PFSK-1 (cell line): ENCODE measurements around the gene MEP1A.

Source experiments
- FOXP2 ChIP-seq: optimal IDR thresholded peaks from 2 replicates; pipeline ENCODE3; 2011; ENCODE audit warnings: borderline replicate concordance, control low read depth, inconsistent platforms; ENCODE audit not compliant: insufficient read depth; ENCODE audit errors: extremely low read length, extremely low read depth
- POLR2AphosphoS5 ChIP-seq: IDR thresholded peaks from 2 replicates; pipeline ENCODE4 v1.6.1; 2012; ENCODE audit warnings: low read depth, mild to moderate bottlenecking, control low read depth, low read length, moderate library complexity
- SIN3A ChIP-seq: IDR thresholded peaks from 2 replicates; pipeline ENCODE4 v1.6.1; 2012; ENCODE audit warnings: mild to moderate bottlenecking, low read length, moderate library complexity, borderline replicate concordance; ENCODE audit not compliant: insufficient read depth
- TAF1 ChIP-seq: IDR thresholded peaks from 2 replicates; pipeline ENCODE4 v1.6.1; 2012; ENCODE audit warnings: low read length, control low read depth, borderline replicate concordance; ENCODE audit not compliant: insufficient read depth
- TF ChIP-seq, protein P1 (sequence below), 2 experiments: IDR thresholded peaks; 2 replicates each; pipeline versions ENCODE4 v1.6.1 to v1.8.0; 2011 to 2012; ENCODE audit warnings: low read depth in 2 of 2, low read length in 2 of 2, control low read depth in 1 of 2, inconsistent platforms in 1 of 2, mild to moderate bottlenecking in 1 of 2, moderate library complexity in 1 of 2; ENCODE audit not compliant: insufficient read depth in 1 of 2

MEP1A gene

DNA sequence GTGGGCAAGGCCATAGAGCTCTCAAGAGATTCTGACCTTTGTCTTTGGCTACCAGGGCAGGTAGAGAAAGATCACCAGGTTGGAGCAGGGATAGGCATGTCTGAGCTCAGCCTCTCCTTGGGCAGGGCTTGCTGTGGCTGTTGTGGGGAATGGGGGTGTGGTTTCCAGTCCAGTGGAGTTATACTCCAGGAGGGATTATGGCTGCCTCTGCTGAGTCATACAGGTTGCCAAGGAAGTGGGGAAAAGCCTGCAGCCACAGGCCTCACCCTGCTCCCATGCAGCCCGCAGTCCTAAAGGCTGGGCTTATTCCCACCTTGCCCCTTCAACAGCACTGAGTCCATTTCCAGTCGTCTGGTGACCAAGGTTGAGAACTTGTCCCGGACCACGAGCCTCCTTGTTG lies 21.9 kb downstream of the MEP1A start:
- TF ChIP-seq, protein P1, sequence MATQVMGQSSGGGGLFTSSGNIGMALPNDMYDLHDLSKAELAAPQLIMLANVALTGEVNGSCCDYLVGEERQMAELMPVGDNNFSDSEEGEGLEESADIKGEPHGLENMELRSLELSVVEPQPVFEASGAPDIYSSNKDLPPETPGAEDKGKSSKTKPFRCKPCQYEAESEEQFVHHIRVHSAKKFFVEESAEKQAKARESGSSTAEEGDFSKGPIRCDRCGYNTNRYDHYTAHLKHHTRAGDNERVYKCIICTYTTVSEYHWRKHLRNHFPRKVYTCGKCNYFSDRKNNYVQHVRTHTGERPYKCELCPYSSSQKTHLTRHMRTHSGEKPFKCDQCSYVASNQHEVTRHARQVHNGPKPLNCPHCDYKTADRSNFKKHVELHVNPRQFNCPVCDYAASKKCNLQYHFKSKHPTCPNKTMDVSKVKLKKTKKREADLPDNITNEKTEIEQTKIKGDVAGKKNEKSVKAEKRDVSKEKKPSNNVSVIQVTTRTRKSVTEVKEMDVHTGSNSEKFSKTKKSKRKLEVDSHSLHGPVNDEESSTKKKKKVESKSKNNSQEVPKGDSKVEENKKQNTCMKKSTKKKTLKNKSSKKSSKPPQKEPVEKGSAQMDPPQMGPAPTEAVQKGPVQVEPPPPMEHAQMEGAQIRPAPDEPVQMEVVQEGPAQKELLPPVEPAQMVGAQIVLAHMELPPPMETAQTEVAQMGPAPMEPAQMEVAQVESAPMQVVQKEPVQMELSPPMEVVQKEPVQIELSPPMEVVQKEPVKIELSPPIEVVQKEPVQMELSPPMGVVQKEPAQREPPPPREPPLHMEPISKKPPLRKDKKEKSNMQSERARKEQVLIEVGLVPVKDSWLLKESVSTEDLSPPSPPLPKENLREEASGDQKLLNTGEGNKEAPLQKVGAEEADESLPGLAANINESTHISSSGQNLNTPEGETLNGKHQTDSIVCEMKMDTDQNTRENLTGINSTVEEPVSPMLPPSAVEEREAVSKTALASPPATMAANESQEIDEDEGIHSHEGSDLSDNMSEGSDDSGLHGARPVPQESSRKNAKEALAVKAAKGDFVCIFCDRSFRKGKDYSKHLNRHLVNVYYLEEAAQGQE (IDR thresholded peaks at IDR 0.05; ENCODE audit: insufficient read depth in 1 of 2, low read depth in 2 of 2, low read length in 2 of 2), result no peak
- TF ChIP-seq TAF1 (no peak), FOXP2 (no peak), POLR2AphosphoS5 (no peak), SIN3A (no peak)

DNA sequence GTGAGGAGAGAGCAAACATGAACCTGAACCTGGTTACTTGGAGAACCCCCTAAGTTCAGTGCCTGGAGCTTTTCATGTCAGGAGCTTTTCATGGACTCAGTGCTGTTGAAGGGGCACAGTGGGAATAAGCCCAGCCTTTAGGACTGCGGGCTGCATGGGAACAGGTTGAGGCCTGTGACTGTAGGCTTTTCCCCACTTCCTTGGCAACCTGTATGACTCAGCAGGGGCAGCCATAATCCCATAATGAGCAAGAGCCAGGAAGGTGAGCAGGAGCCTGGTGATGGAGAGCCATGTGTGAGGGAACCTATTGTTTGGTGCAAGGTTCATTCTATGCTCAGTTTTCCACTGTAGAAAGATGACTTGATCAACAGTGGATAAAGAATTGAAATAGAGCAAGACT lies 23.4 kb downstream of the MEP1A start:
- TF ChIP-seq POLR2AphosphoS5 (no peak), FOXP2 (no peak), SIN3A (no peak), TAF1 (no peak)
- TF ChIP-seq, protein P1 (IDR thresholded peaks at IDR 0.05; ENCODE audit: insufficient read depth in 1 of 2, low read depth in 2 of 2, low read length in 2 of 2), result no peak

DNA sequence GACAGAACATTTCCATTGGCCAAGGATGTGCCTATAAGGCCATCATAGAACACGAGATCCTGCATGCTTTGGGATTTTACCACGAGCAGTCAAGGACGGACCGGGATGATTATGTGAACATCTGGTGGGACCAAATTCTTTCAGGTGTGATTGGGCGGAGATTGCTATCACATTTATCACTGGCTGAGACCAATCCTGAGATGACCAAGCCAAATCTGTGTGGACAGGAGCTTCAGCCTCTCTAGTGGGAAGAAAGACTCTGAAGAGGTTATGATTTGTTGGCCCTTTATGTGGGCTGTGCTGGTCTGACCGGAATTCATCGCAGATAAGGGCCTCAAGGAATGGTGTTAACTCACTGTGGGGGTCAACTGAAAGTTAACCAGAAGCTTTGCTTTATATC lies 26.4 kb downstream of the MEP1A start:
- TF ChIP-seq FOXP2, result no peak
- TF ChIP-seq, protein P1 (IDR thresholded peaks at IDR 0.05; ENCODE audit: insufficient read depth in 1 of 2, low read depth in 2 of 2, low read length in 2 of 2), result no peak
- no peak for TF ChIP-seq SIN3A
- TF ChIP-seq POLR2AphosphoS5, result no peak
- TF ChIP-seq TAF1, result no peak

DNA sequence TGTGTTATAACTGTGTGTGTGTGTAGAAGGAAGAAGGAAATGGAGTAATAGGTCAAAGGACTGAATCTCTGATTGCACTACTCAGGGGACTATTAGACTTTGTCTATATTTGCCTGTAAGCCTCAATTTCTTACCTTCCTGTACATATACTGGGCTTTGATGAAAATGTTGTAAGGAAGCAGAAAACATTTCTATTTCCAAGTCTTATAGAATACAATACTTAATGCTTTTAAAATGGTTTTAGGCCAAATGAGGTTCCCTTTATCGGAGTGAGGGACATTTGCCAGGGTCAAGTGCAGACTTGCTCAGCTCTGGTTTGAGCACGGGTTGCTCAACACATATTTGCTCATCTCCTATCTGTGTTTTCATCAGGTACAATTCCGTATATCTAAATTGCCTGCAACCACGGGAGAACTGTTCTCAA lies 28.3 kb downstream of the MEP1A start:
- TF ChIP-seq TAF1 (no peak), FOXP2 (no peak), SIN3A (no peak), POLR2AphosphoS5 (no peak)
- TF ChIP-seq, protein P1 (IDR thresholded peaks at IDR 0.05; ENCODE audit: insufficient read depth in 1 of 2, low read depth in 2 of 2, low read length in 2 of 2), result no peak

- TF ChIP-seq SIN3A, result no peak
- no peak for TF ChIP-seq TAF1
- TF ChIP-seq, protein P1 (IDR thresholded peaks at IDR 0.05; ENCODE audit: insufficient read depth in 1 of 2, low read depth in 2 of 2, low read length in 2 of 2), result no peak
- no peak for TF ChIP-seq POLR2AphosphoS5
- no peak for TF ChIP-seq FOXP2
Observed at GRCh38 chr6:46828939-46829338, 35.8 kb downstream of the MEP1A start.
